NCI-H2029 (cell line): ENCODE measurements around the gene ICA1L.

Source experiments
- DNase-seq: peaks from one replicate; lab custom pipeline; 2025; lab: John Stamatoyannopoulos, UW

The ICA1L gene

DNA sequence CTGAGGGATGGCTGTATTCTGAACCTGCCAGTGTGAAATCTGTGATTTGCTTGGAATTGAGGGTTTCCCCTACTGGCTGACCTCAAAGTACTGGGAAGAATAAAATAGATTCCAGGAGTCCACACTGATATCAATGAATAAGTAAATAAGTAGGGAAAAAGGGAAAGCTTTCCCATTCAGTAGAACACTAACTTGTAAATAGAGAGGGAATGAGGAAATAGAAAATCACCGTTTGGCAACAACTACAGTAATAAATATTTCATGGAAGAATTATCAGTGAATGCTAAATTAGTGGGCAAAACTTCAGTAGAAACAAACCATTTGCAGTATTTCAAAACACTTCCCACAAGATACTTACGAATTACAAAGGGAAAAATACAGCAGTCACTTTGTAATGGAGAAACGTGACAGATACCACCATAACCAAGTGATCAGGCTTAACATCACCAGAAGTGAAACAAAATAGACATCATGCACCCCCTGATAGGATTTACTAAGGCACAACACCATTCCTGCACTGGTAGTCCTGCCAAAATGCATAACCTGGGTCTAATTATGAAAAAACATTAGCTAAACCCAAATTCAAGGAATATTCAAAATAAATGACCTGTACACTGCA lies 88.5 kb downstream of the ICA1L start:
- no peak for DNase-seq

DNA sequence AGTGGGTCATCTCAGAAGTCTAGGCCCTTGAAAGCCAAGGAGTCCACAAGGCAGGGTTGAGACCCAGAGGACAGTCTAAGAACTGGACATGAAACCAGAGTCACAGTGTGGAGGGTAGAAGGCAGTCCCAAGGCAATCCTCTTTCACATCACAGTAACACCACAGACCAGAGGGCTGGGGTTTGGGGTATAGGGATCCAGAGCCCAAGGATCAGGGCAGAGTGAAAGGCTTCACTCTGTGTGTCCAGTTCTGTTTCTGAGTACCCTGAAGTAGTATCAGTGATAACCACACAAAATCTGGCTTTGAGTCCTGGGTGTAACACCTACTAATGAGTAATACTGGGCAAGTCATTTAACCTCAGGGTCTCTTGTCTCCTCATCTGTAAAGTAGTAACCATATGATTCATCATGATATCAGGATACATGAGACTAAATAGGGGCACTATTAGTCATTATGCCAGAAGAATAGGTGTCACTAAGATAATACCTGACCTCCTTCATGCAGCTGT lies 91.0 kb downstream of the ICA1L start:
- DNase-seq = no peak

DNA sequence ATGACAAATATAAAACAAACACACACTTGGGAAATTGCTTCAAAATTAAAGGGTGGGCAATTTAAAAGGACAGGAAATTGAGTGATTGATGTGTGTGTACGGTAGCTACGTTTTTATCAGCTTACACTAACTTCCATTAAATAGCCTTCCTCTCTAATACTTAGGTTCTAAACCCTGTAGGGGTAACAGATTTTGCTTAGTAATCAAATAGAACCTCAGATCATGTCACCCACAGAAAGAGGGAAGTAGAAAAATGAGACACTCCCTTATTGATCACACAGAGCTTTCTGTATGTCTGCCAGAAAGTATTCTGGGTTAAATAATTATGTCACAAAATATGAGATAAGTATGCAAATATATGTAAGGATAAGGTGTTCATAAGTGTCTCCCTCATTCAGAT lies 93.3 kb downstream of the ICA1L start:
- no peak for DNase-seq

DNA sequence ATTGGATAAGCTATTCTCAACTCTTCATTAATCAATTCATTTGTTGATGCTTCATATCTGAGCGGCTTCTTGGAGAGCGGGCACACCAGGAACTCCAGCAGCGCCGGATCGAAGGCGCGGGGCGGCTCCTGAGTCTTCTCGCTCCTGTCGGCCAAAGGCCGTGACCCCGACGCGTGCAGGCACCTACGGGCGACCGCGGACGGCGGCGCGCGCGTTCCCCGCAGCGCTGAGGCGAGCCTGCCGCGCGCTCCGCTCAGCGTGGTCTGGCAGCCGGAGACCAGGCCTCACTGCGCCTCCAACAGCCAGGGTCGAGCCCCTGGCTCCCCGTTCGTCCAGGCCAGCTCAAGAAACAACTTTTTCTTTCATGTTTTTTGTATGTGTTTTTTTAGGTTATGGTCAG lies 97.5 kb downstream of the ICA1L start:
- no peak for DNase-seq

DNA sequence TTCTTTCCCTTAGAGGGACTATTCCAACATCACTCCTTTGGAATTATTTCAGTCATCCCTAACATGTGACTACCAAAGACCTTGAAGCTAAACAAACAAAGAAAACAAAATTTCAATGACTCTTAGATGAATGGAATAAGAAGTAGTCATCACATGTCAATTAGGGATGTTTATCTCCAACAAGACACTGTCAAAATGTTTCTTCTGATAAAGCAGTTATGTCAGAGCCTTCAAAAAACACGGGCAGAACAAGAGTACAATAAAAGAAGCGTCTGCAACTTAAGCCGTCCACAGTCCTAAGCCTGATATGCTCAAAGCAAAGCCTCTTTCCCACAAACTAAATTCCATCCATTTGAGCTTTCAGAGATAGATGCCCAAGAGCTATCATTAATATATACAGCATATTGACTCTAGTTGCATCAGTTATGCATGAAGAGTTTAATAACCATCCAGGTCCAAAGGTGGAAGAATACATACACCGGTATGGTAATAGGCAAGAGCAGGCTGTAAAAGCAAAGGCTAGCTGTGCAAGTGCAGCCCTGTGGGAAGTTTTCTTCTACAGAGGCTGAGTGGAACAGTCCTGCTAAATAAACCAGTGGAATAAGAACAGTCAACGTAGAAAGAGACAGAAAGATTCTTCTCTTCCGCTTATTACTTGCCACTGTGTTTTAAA lies 98.1 kb downstream of the ICA1L start:
- DNase-seq = no peak

DNA sequence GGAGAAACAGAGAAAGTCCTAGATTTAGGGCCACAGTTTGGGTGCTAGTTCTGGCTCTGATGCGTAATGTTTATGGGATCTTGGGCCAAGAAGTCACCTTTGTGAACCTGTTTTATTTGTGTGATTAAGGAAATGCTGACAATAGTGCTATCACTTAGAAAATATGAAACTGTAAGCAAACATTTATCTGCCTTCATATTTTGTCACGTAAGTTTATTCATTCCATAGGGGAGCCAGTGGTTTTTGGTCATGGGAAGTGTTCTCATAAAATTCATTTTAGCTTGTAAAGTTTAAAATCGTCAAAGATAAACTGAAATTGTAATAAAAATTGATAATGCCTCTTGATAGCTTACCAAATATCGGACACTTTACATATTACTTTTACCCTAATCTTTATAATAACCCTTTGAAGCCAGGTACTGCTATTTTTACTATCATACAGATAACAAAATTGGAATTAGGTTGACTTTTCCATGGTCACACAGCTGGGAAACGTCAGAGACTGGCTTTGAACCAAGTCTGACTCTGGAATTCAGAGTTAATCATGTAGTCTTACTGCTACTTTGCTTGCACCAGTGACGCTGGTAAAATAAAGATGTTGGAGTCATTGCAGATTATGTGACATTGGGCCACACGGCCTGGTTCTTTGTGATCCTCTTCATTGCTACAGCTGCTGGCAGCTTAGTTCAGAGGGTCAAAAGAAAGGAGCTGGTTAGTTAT lies 99.7 kb downstream of the ICA1L start:
- no peak for DNase-seq

DNA sequence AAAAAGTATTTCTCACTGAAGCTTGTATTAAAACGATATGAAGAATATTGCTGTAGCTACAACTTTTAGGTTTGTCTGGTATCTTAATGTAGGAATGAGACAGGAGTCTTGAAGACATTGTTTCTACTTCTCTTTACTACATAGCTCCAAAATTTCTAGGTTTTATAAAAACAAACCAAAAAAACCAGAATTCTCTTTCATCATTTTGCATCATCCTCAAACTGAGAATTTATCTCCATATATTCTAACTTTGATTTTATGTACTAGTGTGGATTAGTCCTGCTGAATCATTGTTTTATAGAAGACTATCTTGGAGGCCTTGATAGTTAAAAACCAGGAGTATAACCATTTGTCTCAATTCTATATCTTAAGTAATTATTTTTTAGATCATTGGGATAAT lies 100.2 kb downstream of the ICA1L start:
- no peak for DNase-seq

DNA sequence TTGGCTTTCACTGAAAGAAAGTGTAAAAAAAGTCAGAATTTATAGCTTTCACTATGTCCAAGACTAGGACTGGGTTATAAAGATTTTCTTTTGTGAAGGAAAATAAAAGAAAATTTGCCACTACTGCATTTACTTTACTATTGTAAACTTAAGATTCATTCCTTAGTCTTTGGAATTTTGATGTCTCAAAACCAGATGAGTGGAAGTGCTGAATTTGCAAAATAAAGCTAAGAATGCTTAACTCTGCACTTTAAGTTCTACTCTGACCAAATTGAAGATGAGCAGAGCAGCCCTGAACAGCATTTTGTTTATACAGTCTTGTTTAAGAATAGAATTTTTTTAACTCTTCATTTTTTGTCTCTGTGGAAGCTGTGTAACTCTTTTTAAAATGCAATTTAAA lies 102.4 kb downstream of the ICA1L start:
- no peak for DNase-seq

DNA sequence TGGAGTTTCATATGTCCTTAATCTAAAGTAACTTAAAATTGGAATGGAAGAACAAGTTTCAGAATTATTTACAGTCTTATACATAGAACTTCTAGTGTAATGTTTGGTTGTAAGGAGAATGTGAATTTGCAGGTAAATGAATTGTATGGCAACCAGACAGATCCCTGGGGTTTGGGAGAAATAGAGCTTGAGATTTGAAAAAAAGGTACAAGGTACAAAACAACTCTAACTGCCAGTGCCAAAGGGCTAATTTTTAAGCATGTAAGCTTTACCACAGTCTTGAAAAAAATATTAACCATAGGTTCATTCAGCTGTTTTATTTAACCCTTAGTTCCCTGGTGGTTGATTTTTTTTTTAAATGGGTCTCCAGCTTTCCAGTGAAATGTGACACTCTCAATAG lies 103.3 kb downstream of the ICA1L start:
- DNase-seq = no peak

DNA sequence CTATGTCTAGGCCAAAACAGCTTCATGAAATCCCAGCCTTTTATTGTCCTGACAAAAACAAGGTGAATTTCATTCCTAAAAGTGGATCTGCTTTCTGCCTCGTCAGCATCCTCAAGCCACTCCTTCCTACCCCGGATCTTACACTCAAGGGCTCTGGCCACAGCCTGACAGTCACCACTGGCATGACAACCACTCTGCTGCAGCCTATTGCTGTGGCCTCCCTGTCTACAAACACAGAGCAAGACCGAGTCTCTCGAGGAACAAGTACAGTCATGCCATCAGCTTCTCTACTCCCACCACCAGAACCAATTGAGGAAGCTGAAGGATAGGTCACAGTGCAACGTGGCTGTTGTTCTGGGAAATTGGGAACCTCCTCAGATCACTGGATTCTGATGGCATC lies 106.1 kb downstream of the ICA1L start:
- no peak for DNase-seq

DNA sequence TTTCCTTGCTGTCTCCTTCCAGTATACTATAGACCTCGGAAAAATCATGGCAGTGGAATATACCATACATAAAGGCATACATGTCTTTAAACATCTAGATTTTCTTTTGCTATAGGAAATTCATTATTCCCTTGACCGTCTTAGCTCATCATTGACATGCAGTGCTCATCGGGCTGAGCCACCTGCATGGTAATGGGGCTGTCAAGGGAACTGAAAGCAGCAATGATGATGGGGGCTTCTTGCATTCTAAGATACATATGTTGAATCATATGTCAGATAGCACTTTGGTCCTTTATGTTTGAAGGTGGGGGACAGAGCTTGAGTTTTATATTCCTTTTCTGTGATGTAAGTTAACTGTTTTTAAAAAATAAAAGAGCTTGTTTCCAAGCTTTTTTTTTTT lies 106.6 kb downstream of the ICA1L start:
- no peak for DNase-seq

DNA sequence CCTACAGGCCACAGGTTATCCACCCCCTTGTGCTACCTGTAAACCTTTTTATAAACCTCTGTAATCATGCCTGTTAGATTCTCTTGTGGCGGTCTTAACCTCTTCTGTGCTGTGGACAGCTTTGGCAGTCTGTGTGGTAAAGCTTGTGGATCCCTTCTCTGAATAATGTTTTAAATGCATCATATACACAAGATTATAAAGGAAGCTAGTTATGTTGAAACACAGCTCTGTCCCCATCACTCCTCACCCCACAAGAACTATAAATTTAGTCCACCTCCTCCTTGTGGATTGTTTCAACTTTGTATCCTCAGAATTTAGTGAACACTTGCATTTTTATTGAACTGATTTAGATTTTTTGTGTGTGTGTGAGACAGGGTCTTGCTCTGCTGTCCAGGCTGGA lies 107.7 kb downstream of the ICA1L start:
- DNase-seq = no peak

DNA sequence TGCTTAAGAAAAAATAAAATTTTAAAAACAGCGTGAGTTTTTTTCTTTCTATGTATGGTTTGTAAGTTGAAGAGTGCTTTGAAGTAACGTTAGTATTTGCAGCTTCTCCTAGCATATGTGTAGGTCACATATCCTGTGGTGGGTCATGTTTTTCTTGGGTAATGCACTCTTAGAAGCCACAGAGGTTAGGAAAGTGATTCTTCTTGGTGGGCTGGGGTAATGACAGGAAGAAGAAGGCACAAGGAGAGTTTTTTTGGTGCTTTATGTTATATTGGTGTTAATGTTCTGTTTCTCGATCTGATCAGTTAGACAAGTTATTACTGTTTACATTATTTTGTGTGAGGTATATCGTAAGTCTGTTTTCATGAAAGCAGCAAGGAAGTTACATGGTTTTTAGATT lies 109.0 kb downstream of the ICA1L start:
- no peak for DNase-seq

DNA sequence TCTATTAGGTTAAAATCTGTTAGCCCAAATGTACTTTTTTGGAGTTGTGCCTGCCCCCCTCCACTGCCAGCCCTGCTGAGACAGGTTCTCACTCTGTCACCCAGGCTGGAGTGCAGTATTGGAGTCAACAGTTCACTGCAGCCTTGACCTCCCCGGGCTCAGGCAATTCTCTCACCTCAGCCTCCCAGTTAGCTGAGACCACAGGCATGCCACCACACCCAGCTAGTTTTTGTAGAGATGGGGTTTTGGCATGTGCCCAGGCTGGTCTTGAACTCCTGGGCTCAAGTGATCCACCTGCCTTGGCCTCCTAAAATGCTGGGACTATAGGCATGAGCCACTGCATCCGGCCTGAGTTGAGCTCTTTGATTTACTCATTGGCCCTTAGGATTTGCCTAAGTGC lies 110.7 kb downstream of the ICA1L start:
- DNase-seq = no peak

DNA sequence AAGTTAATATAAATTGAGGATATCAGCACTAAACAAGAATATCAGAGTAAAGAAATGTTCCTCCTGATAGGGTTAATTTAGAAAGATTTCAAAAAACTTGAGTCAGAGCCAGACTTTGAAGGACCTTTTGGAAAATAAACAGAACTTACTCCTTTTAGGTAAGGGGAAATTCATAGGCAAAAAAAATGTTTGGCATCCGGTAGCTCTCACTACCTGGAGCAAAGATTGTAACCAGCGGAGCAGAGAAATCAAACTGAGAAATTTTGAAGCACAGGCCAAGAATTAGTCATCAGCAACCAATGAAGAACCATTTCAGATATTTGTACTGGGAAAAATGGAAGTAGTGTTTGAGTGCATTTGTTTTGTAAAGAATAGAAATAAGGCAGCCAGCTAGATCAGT lies 113.0 kb downstream of the ICA1L start:
- DNase-seq = no peak

DNA sequence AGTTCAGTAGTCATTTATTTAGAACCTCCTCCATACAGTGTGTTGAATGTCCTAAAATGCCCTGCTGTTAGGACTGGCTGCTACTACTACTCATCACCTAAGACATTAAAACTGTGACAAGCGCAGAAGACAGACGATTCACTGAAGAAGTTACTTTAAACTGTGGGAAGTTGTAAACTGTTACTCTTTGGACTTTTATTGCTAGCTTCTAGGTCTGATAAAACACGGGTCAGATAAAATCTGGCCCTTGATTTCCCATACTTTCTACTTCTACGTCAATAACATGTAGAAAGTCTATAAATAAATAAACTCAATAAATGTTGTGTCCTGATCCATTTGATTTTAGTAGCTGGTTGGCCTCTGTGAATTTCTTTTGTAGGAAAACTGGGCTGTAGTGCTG lies 113.4 kb downstream of the ICA1L start:
- DNase-seq = no peak

DNA sequence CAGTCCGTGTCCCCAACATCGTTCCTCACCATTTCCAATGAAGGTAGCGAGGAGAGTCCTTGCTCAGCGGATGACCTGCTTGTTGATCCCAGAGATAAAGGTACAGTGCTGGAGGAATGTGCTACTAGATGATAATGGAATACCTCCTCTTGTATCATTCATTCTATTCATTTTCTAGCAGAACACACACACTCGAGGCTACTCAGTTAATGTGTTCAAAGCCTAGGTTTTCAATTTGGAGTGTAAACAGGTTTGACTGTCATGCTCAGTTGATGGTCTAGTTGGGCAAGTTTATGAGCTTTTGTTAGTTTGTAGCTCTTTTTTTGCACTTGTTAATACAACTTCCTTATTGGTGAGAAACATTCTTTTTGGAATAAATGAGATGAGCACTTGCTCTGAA lies 114.2 kb downstream of the ICA1L start:
- DNase-seq = no peak

DNA sequence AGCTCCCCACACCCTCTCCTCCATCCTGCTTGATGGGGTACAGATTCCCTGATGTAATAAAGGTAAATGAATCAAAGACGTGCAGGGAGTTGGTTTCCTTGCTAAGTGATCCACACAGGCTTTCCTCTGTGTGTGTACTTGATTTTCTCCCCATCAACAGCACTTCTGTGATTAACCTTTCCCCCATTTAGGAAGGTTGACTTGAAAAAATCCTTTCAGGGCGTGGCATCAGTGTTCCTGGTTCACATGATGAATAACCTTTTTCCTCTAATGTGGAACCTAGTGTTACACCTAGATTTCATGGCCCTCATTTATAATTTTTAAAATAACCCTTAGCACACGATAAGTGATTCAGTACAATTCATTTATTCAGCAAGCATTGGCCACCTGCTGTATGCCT lies 115.0 kb downstream of the ICA1L start:
- DNase-seq = no peak

DNA sequence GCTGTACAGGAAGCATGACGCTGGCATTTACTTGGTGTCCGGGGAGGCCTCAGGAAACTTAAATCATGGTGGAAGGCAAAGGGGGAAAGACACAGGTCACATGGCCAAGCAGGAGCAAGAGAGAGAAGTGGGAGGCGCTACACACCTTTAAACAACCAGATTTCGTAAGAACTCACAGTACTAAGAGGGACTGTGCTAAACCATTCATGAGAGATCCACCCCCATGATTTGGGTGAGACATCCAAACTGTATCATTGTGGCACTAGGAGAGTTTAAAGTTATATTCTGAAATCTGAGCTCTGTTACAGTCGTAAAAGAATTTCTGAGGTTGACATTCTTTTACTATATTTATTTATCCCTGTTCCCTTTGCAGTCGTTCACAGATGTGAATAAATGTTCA lies 116.6 kb downstream of the ICA1L start:
- no peak for DNase-seq

DNA sequence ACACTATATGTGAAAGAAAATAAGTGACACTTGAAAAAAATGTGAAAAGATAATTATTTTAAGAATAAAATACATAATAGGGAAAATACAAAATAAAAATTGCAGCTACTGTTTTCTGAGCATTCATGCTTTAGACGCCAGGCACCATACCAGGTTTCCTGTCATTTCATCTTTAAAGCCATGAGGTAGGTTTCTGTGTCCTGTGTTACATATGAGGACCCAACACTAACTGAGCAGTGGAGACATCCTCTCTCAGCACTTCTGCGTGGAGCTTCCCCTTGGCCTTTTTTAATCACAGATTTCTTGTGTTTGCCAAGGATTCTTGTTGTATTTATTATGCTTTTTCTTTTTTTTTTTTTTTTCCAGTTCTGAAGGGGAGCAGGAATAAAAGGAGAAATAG lies 119.5 kb downstream of the ICA1L start:
- no peak for DNase-seq

DNA sequence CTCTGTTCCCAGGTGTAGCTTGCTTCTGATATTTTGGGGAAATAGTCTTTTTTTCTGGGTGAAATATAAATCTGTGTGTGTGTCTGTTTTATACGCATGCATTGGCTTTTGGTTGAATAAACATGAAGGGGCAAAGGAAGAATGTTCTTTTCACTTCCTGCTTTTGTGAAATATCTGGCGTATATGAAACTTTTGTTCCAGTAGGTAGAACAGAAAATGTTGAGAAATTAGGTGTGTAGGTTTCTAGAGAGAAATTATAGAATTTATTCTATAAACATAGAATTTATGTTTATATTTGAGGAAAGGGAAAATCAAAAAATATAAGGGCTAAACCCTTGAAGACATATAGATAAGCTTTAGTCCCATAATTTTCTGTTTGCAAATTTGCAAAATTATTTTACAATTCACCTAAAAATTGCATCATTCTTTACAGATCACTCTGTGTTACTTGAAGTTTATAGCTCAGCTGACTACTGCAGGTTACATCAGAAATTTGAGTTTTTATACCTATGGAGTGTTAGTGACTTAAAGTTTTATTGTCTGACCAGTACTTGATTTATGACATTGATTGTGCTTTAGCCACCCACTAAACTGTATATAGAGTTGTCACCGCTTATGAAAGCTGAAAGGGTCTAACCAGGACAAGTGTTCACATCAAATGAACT lies 120.7 kb downstream of the ICA1L start:
- DNase-seq = no peak

DNA sequence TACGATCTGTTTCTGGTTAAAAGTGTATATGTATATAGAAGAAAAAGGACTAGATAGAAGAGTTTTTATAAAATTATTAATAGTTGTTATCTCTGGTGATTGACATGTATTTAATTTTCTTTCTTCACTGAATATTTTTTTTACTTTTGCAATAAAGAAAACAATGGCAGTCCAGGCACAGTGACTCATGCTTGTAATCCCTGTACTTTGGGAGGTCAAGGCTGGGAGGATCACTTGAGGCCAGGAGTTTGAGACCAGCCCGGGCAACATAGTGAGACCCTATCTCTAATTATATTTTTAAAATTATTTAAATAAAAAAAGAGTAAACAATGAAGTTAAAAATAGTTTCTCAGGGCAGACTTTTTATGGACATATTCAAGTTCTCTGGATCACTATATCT lies 122.1 kb downstream of the ICA1L start:
- no peak for DNase-seq

DNA sequence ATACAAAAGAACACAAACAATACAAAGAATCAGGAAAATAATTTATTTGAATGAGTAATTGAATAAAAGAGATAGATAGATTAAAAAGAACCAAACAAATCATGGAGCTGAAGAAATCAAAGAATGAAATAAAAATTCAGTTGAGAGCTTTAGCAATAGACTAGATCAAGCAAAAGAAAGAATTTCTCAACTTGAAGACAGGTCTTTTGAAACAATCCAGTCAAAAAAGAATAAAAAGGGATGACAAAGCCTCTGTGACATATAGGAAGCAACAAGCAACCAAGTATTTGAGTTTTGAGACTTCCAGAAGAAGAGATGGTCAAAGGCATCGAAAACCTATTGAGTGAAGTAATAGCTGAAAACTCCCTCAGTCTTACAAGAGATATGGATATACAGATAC lies 128.0 kb downstream of the ICA1L start:
- no peak for DNase-seq
